Skeletal muscle tissue (tissue), 4 donors: ENCODE results near the gene JUP. TPM values are rescaled to one million over a fixed set of nuclear protein-coding genes. Genes with fewer than 3 reads are reported as not detected.

Experiments used
- H3K27ac ChIP-seq: one replicate; pipeline ENCODE4 v1.7.0; 2013; ENCODE audit warnings: mild to moderate bottlenecking, low read depth, low read length, inconsistent platforms
- H3K27me3 ChIP-seq, 3 donors: one replicate each; pipeline ENCODE4 v1.7.0; 2013; ENCODE audit warnings: low read length in 3 of 3; ENCODE audit not compliant: control insufficient read depth in 3 of 3, insufficient read depth in 3 of 3
- H3K36me3 ChIP-seq, 3 donors: one replicate each; pipeline ENCODE4 v1.7.0; 2013; ENCODE audit warnings: low read length in 3 of 3; ENCODE audit not compliant: control insufficient read depth in 3 of 3, insufficient read depth in 3 of 3
- H3K4me1 ChIP-seq, 3 donors: one replicate each; pipeline ENCODE4 v1.7.0; 2013; ENCODE audit warnings: low read length in 3 of 3, mild to moderate bottlenecking in 3 of 3; ENCODE audit not compliant: control insufficient read depth in 3 of 3, insufficient read depth in 3 of 3
- H3K4me3 ChIP-seq, 3 donors: one replicate each; pipeline ENCODE4 v1.7.0; 2013; ENCODE audit warnings: low read length in 3 of 3
- H3K9ac ChIP-seq, 3 donors: one replicate each; pipeline ENCODE4 v1.7.0; 2013; ENCODE audit warnings: low read length in 3 of 3, mild to moderate bottlenecking in 3 of 3, moderate library complexity in 2 of 3, low read depth in 1 of 3
- H3K9me3 ChIP-seq, 3 donors: one replicate each; pipeline ENCODE4 v1.7.0; 2013; ENCODE audit warnings: low read length in 3 of 3; ENCODE audit not compliant: control insufficient read depth in 3 of 3
- total RNA-seq: library from RNA; depleted of rRNA; stranded (reverse); fragments of >200 nt; gene quantifications from one replicate; pipeline ENCODE4 v1.2.3, GENCODE V29; 2014
- donor health status: Osteomylitis.

JUP gene
- total RNA-seq, 1 donor from 2014 or later, result 24.5 TPM

DNA sequence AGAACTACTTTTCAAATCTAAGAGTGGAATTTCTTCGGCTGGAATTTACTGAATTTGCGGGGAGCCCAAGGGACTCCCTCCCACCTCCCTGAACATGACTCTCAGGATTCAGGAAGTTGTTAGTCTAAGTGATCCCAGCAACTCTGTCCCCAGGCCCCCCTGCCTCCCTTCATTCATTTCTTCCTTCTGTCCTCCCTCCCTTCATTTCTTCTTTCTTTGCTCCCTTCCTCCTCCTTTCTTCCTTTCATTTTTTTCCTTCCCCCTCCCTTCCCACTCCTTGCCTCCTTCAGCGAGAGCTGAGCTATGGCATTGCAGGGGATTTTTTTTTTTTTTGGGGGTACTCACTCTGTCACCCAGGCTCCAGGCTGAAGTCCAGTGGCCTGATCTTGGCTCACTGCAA is 10.9 kb upstream of the JUP start:
- Histone ChIP-seq H3K9me3 (no peaks in the 10 kb centered on the region), H3K36me3 (no peaks in the 10 kb centered on the region), H3K9ac (no peak overlapping the region), H3K27ac (no peak overlapping the region), H3K4me3 (no peak overlapping the region), H3K4me1 (peaks cover 12 to 25% (median 19%) of the 10 kb centered on the region in 3 donors), H3K27me3 (no peaks in the 10 kb centered on the region)

DNA sequence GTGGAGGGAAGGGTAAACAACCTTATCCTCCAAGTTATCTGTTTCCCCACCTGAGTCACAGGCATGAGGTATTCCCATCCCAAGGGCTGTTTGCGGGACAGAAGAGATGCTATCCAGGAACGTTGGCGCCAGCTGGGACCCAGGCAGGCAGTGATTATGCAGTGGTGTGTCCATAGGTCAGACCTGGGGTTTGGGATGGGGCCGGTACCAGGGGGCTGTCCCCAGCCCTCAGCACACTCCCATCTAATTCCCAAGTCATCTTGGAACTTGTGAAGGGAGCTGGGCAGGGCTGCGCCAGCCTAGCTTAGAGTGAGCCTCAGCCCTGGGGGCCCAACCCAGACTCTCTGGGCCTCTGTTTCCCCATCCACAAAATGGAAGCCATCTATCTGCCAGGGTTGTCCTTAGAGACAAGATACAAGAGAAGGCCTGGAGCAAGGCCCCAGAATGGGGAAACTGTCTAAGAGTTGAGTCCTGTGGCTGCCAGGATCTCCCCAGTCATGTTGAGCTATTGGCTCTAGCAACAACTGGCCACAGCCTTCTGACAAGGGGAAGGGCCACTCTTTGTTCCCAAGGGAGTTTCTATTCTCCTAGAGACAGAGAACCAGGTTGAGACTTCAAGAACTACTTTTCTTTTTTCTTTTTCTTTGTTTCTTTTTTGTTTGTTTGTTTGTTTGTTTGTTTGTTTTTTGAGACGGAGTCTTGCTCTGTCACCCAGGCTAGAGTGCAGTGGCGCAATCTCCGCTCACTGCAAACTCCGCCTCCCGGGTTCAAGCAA is 9.8 kb upstream of the JUP start:
- H3K4me3 ChIP-seq, result no peak overlapping the region
- no peak overlapping the region for H3K9ac ChIP-seq
- H3K27ac ChIP-seq, result no peak overlapping the region
- H3K27me3 ChIP-seq, result no peaks in the 10 kb centered on the region
- H3K4me1 ChIP-seq, result peaks cover 10 to 22% (median 17%) of the 10 kb centered on the region in 3 donors
- no peaks in the 10 kb centered on the region for H3K9me3 ChIP-seq
- no peaks in the 10 kb centered on the region for H3K36me3 ChIP-seq

DNA sequence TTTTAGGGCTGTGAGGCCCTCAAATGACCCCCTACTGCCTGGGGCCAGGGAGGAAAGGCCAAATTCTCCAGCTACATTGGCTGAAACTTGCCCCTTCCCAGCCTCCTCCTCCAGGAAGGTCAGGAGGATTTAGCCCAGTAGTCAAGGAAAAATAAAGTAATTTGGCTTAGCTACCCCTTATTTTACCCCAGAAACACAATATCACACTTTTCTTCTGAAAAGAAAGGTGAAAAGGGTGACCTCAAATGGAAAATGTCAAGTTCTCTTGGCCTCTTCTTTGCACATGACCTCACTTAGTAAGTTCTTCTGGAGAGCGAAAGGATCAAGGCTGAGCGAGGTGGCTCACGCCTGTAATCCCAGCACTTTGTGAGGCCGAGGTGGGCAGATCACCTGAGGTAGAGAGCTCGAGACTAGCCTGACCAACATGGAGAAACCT is 8.0 kb upstream of the JUP start:
- no peak overlapping the region for H3K9ac ChIP-seq
- H3K36me3 ChIP-seq, result no peaks in the 10 kb centered on the region
- peaks cover 5 to 14% (median 12%) of the 10 kb centered on the region in 3 donors for H3K4me1 ChIP-seq
- no peaks in the 10 kb centered on the region for H3K9me3 ChIP-seq
- no peak overlapping the region for H3K4me3 ChIP-seq
- no peaks in the 10 kb centered on the region for H3K27me3 ChIP-seq
- H3K27ac ChIP-seq, result no peak overlapping the region

DNA sequence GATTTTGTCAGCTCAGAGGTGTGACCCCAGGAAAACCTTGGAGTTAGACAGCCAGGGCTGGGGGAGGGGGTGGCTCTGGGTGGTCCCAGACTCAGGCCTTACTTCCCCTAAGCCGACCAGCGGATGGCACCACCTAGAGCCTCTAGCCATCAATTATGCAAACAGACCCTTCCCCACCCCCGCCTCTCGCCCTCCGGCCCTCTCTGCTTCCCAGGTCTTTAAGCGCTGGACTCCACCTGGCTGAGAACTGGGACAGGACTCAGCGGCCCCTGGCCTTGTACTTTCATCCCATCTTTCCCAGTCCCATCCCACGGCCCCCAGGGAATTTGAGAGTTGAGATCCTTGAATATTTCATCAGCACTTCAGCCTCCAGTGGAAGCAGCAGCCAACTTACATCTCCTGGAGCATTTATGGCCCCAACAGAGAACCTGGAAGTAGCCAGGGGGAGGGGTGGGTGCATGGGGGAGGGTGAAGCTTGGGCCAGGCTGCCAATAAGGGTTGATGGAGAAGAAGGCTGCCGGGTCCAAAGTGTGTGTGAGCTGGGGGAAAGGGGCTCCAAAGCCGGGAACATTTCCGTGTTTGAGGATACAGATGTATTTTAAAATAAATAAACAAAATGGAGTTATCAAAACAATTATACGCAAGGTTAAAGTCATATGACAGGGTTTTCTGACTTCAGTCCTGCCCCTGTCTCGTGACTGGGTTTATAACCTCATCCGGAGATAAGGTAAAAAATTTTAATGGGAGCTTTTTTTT is 7.5 kb upstream of the JUP start:
- Histone ChIP-seq H3K9me3 (no peaks in the 10 kb centered on the region), H3K36me3 (no peaks in the 10 kb centered on the region), H3K27me3 (no peaks in the 10 kb centered on the region), H3K9ac (no peak overlapping the region), H3K4me3 (no peak overlapping the region), H3K27ac (no peak overlapping the region), H3K4me1 (peaks cover 5 to 14% (median 12%) of the 10 kb centered on the region in 3 donors)

DNA sequence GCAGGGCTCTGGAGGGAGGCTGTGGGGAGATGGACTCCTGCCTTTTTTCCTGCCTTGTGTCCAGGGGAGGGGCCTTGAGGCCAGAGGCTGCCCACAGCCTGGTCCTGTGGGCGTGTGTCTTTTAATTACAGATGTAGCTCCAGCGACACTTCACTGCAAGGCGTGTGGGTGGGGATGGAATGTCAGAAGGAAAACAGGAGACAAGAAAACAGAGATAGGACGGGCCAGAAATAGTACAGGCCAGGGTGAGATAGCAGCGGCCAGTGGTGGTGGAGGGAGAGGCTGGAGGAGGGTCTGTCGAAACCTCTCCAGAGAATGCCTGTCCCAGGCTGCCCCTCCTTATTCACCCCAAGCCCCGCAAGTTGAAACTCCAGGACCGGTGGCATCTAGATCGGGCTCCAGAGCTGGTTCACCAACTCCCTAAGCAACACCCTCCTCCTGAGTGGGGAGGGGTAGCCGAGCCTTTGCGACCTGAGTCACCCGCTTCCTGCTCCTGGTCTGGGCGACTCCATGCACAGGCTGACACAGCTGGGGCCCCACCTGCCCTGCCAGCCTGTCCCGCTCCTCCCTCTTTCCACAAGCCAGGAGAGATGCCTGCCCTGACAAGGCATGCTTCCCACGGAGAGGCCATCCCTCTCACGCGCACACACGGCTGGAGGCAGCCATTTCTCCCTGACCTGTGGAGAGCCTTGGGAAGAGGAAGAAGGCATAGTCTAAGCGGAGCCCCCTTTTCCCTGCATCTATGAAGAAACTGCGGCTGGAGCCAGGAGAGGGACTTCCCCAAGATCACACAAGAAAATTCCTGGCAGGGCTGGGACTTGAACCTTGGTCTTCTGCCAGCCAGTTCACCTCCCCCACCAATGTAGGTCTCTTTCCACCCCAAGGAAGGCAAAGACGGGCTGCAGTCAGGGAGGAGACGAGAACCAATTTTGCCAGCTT is 6.6 kb upstream of the JUP start:
- H3K27ac ChIP-seq, result no peak overlapping the region
- H3K9me3 ChIP-seq, result no peaks in the 10 kb centered on the region
- H3K27me3 ChIP-seq, result no peaks in the 10 kb centered on the region
- no peak overlapping the region for H3K9ac ChIP-seq
- H3K4me1 ChIP-seq, result peaks cover 5 to 14% (median 12%) of the 10 kb centered on the region in 3 donors
- H3K4me3 ChIP-seq, result no peak overlapping the region
- H3K36me3 ChIP-seq, result no peaks in the 10 kb centered on the region

DNA sequence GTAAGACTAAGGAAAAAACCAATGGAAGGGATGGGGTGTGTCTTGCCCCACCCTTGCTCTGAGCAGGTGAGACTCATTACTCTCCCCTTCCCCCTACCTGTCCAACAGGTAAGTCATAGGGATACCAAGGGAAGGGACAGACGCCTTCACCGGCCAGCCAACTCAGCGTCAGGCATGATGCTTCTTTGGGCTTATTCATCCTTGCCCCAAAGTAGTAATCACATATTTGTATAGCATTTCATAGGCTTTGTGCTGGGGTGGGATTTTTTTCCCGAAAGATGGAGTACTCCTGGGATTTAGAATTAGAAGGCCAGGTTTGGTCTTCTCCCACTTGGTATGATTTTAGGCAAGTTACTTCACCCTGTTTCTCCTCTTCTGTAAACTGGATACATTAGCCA is 509 bp upstream of the JUP start:
- no peak overlapping the region for H3K27ac ChIP-seq

DNA sequence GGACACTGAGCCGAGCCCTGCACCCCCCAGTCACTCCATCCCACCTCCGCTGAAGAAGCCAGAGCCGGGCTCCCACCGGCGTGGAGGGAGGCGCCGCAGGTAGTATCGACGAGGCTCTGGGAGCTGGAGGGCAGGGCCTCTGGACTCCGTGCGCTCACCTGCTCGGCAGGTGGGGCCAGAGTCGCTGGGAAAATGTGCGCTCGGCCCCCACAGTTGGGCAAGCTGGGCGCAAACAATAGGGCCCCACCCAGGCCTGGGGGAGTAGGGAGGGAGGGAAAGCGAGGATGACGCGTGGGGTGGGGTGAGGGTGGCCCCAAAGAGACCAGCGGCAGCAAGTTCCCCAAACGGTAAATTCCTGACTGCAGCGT is 668 bp downstream of the JUP start:
- no peaks in the 10 kb centered on the region for H3K36me3 ChIP-seq
- peak overlapping the region; percentile 82 for H3K27ac ChIP-seq
- H3K9me3 ChIP-seq, result no peaks in the 10 kb centered on the region
- no peaks in the 10 kb centered on the region for H3K27me3 ChIP-seq
- peak overlapping the region; percentile 88 to 92 (median 91) for H3K9ac ChIP-seq
- H3K4me1 ChIP-seq, result peaks cover 30 to 46% (median 40%) of the 10 kb centered on the region in 3 donors
- peak overlapping the region; percentile 83 to 87 (median 85) for H3K4me3 ChIP-seq

More for the DNA sequence above, 509 bp upstream of the JUP start:
- no peaks in the 10 kb centered on the region for H3K27me3 ChIP-seq
- H3K4me1 ChIP-seq, result peaks cover 20 to 37% (median 32%) of the 10 kb centered on the region in 3 donors
- H3K4me3 ChIP-seq, result peak overlapping the region in 2 of 3 donors; percentile 2 to 38
- no peaks in the 10 kb centered on the region for H3K36me3 ChIP-seq
- H3K9me3 ChIP-seq, result no peaks in the 10 kb centered on the region
- no peak overlapping the region for H3K9ac ChIP-seq

DNA sequence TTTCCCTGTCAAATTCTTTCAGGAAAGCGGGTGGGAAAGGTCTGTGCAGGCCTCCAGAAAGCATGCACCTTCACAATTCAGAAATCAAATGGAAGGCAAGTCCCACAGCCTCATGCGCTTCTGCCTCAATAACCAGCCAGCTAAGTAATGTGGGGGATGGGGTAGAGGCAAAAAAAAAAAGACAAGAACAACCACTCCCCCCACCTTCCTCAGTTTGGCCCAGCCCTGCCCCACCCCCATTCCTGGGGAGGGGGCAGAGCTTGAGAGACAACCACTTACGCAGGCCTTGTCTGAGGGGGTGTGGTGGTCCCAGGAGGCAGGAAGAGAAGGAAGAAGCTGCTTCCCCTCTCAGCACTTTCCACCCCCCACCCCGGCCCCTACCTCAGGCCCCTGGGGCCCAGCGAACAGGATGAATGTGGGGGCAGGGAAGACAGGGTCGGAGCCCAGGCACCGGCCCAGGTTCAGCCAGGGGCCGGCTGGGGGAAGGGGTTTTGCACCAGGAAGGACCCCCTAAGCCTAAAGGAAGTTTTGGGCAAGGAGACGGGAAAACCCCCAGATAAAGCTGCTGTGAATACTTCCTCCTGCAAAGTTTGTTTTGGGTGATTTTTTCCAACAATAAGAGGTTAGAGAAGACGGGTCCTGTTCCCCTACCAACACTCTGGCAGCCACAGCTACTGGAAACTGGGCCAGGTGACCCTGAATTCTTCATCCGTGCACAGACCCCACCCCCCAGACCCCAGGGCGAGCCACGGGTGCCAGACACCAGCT is 1.2 kb downstream of the JUP start:
- peak overlapping the region; percentile 88 to 92 (median 91) for H3K9ac ChIP-seq
- peak overlapping the region; percentile 82 for H3K27ac ChIP-seq
- peak overlapping the region; percentile 83 to 87 (median 85) for H3K4me3 ChIP-seq
- H3K9me3 ChIP-seq, result no peaks in the 10 kb centered on the region
- H3K4me1 ChIP-seq, result peaks cover 30 to 46% (median 40%) of the 10 kb centered on the region in 3 donors
- H3K27me3 ChIP-seq, result no peaks in the 10 kb centered on the region
- no peaks in the 10 kb centered on the region for H3K36me3 ChIP-seq

DNA sequence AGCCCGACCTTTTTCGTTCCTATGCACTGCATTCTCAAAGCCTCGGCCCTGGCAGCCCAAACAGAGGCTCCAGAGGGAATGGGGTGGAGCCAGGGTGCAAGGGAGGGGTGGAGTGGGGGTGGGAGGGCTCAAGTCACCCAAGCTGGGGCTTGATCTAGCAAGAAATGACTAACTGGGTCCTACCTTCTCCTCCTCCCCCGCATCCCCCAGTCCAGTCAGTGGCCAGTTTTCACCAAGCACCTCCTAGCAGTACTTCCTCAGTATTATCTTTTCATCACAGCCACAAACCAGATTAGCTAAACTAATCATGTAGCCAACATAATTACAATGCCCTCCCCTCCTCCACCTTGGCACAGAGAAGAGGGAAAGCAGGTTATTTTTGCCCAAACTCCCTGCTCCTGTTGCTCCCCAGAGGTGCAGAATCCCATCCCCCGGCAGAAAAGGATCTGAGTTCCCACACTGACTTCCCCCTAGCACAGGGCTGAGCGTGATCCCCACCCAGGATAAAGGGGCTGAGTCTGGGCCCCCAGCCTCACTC is 2.2 kb downstream of the JUP start:
- H3K27ac ChIP-seq, result peak overlapping the region; percentile 19
- H3K4me3 ChIP-seq, result peak overlapping the region in 2 of 3 donors; percentile 35 to 59
- H3K4me1 ChIP-seq, result peaks cover 40 to 51% (median 45%) of the 10 kb centered on the region in 3 donors
- H3K27me3 ChIP-seq, result no peaks in the 10 kb centered on the region
- H3K9ac ChIP-seq, result peak overlapping the region in 2 of 3 donors; percentile 33 to 57
- no peaks in the 10 kb centered on the region for H3K9me3 ChIP-seq
- no peaks in the 10 kb centered on the region for H3K36me3 ChIP-seq
